HCT116 (cell line): ENCODE data around the gene ATP1A2. TPM values are rescaled to one million over a fixed set of nuclear protein-coding genes. Genes with fewer than 3 reads are reported as not detected.

Source experiments
- ATAC-seq: fragments of 200-7000 bp; cut with Tn5 transposase; 2 replicates; pipeline ENCODE4 v1.9.1; 2020; ENCODE audit warnings: mild to moderate bottlenecking, moderate library complexity
- BruUV-seq: library from RNA; stranded (reverse); fragments of 400-500 nt; replicated peaks from 2 replicates; lab custom pipeline; 2021; lab: Mats Ljungman, UMichigan
- CTCF ChIA-PET: fragments of 300-600 bp; sonication (Branson Sonifier 250); formaldehyde crosslinking; loops from one replicate; lab custom pipeline; 2021; ENCODE audit warnings: antibody characterized with exemption; lab: Charles Lee
- POLR2A ChIA-PET: fragments of 300-600, 350-600 bp; sonication (Branson Sonifier 250); formaldehyde crosslinking; loops from one replicate; lab custom pipeline; 2021; ENCODE audit warnings: antibody characterized with exemption; lab: Charles Lee
- RAD21 ChIA-PET, 2 experiments: fragments of 300-600 bp; sonication (Branson Sonifier 250); formaldehyde crosslinking; loops; one replicate each; lab custom pipeline; 2023; ENCODE audit warnings: low total read pairs in 2 of 2; ENCODE audit not compliant: uncharacterized antibody in 2 of 2, unreplicated experiment in 2 of 2, low non-redundant PET in 1 of 2; lab: Charles Lee
- DNase-seq: peaks from one replicate; pipeline ENCODE4 v3.0.0-alpha.2; 2010; ENCODE audit warnings: low read depth, low spot score
- H2AFZ ChIP-seq: fragments of 200-600 bp; shearing (Covaris generic), sonication (generic); 2 replicates; pipeline ENCODE4 v1.6.1; 2017; ENCODE audit warnings: low read depth, mixed run types, mixed read lengths, antibody characterized with exemption, low read length; ENCODE audit not compliant: poor library complexity, severe bottlenecking
- H3K27ac ChIP-seq: 2 replicates; pipeline ENCODE4 v1.5.1; 2012; ENCODE audit warnings: low read depth, low read length
- H3K27me3 ChIP-seq: fragments of 200-600 bp; sonication (generic); 2 replicates; pipeline ENCODE4 v1.6.1; 2016; ENCODE audit warnings: mixed run types, low read length, mixed read lengths; ENCODE audit not compliant: insufficient read depth
- H3K36me3 ChIP-seq, 2 experiments: fragments of 200-500 bp in 1 of 2; fragments of 200-600 bp in 1 of 2; sonication (Bioruptor generic) in 1 of 2; sonication (generic) in 1 of 2; 2 replicates each; pipeline versions ENCODE4 v1.5.1 to v1.6.1; 2014 to 2016; ENCODE audit warnings: low read length in 2 of 2, inconsistent platforms in 1 of 2, mixed read lengths in 1 of 2, mixed run types in 1 of 2; ENCODE audit not compliant: insufficient read depth in 2 of 2, control insufficient read depth in 1 of 2
- H3K4me1 ChIP-seq, 2 experiments: fragments of 200-600 bp in 1 of 2; sonication (generic) in 1 of 2; 2 replicates each; pipeline versions ENCODE4 v1.5.1 to v1.6.1; 2012 to 2017; ENCODE audit warnings: low read length in 2 of 2, inconsistent platforms in 1 of 2, mild to moderate bottlenecking in 1 of 2, mixed read lengths in 1 of 2, mixed run types in 1 of 2, moderate library complexity in 1 of 2; ENCODE audit not compliant: insufficient read depth in 2 of 2, control insufficient read depth in 1 of 2
- H3K4me2 ChIP-seq: fragments of 200-600 bp; sonication (generic); 2 replicates; pipeline ENCODE4 v1.6.1; 2017; ENCODE audit warnings: mixed run types, low read length, mixed read lengths
- H3K4me3 ChIP-seq, 2 experiments: fragments of 200-600 bp in 1 of 2; sonication (generic) in 1 of 2; replicated peaks in 1 of 2; 2 replicates each; pipeline ENCODE4 v1.5.1; 2011 to 2016; ENCODE audit warnings: low read length in 2 of 2, control low read depth in 1 of 2, low read depth in 1 of 2, mild to moderate bottlenecking in 1 of 2, mixed read lengths in 1 of 2, mixed run types in 1 of 2
- H3K79me2 ChIP-seq: fragments of 200-600 bp; sonication (generic); 2 replicates; pipeline ENCODE4 v1.6.1; 2017; ENCODE audit warnings: mild to moderate bottlenecking, mixed run types, low read length, moderate library complexity, mixed read lengths; ENCODE audit not compliant: insufficient read depth
- H3K9ac ChIP-seq: fragments of 200-600 bp; sonication (generic); 2 replicates; pipeline ENCODE4 v1.6.1; 2016; ENCODE audit warnings: low read length, mixed read lengths
- H3K9me2 ChIP-seq: fragments of 200-600 bp; sonication (generic), shearing (Covaris generic); 2 replicates; pipeline ENCODE4 v1.6.1; 2017; ENCODE audit warnings: mixed run types, mild to moderate bottlenecking, moderate library complexity; ENCODE audit not compliant: insufficient read depth
- H3K9me3 ChIP-seq, 2 experiments: fragments of 200-500 bp in 1 of 2; fragments of 200-600 bp in 1 of 2; sonication (Bioruptor generic) in 1 of 2; sonication (generic) in 1 of 2; 2 replicates each; pipeline ENCODE4 v1.6.1; 2014 to 2017; ENCODE audit warnings: low read length in 2 of 2, mixed read lengths in 2 of 2, inconsistent platforms in 1 of 2, low read depth in 1 of 2, mild to moderate bottlenecking in 1 of 2, mixed run types in 1 of 2, moderate library complexity in 1 of 2; ENCODE audit not compliant: control insufficient read depth in 1 of 2, insufficient read depth in 1 of 2
- H4K20me1 ChIP-seq: fragments of 200-600 bp; sonication (generic), shearing (Covaris generic); 2 replicates; pipeline ENCODE4 v1.6.1; 2017; ENCODE audit warnings: mixed run types, mild to moderate bottlenecking, moderate library complexity; ENCODE audit not compliant: insufficient read depth
- ATF3 ChIP-seq: IDR thresholded peaks from 2 replicates; pipeline ENCODE4 v1.6.1; 2012
- CBX3 ChIP-seq: IDR thresholded peaks from 2 replicates; pipeline ENCODE4 v1.6.1; 2012; ENCODE audit warnings: low read depth
- CEBPB ChIP-seq: IDR thresholded peaks from 2 replicates; pipeline ENCODE4 v1.6.1; 2012; ENCODE audit warnings: low read depth
- EGR1 ChIP-seq: IDR thresholded peaks from 2 replicates; pipeline ENCODE4 v1.6.1; 2012; ENCODE audit warnings: low read depth
- ELF1 ChIP-seq: IDR thresholded peaks from 2 replicates; pipeline ENCODE4 v1.6.1; 2012; ENCODE audit warnings: low read depth, borderline replicate concordance
- EZH2 ChIP-seq: fragments of 200-600 bp; sonication (generic); IDR thresholded peaks from 2 replicates; pipeline ENCODE4 v1.6.1; 2017; ENCODE audit warnings: antibody characterized with exemption, mixed run types
- EZH2phosphoT487 ChIP-seq: fragments of 200-600 bp; IDR thresholded peaks from 2 replicates; pipeline ENCODE4 v1.6.1; 2018; ENCODE audit warnings: antibody characterized with exemption, borderline replicate concordance
- FOSL1 ChIP-seq: IDR thresholded peaks from 2 replicates; pipeline ENCODE4 v1.6.1; 2012; ENCODE audit warnings: low read depth
- JUND ChIP-seq: IDR thresholded peaks from 2 replicates; pipeline ENCODE4 v1.6.1; 2012
- MAX ChIP-seq: IDR thresholded peaks from 2 replicates; pipeline ENCODE4 v1.6.1; 2012
- POLR2A ChIP-seq: IDR thresholded peaks from 2 replicates; pipeline ENCODE4 v1.7.0; 2011; ENCODE audit warnings: borderline replicate concordance; ENCODE audit not compliant: insufficient read depth, insufficient read length; ENCODE audit errors: extremely low read depth
- POLR2AphosphoS5 ChIP-seq: IDR thresholded peaks from 2 replicates; pipeline ENCODE4 v1.6.1; 2011; ENCODE audit warnings: mild to moderate bottlenecking, low read depth, low read length, moderate library complexity
- RAD21 ChIP-seq: IDR thresholded peaks from 2 replicates; pipeline ENCODE4 v1.6.1; 2012; ENCODE audit warnings: low read depth, mild to moderate bottlenecking
- REST ChIP-seq: IDR thresholded peaks from 2 replicates; pipeline ENCODE4 v1.6.1; 2012; ENCODE audit warnings: low read depth
- SIN3A ChIP-seq: IDR thresholded peaks from 2 replicates; pipeline ENCODE4 v1.6.1; 2012; ENCODE audit warnings: low read depth
- SP1 ChIP-seq: IDR thresholded peaks from 2 replicates; pipeline ENCODE4 v1.6.1; 2012; ENCODE audit warnings: low read depth
- SRF ChIP-seq: IDR thresholded peaks from 2 replicates; pipeline ENCODE4 v1.6.1; 2012; ENCODE audit warnings: low read depth
- TCF7L2 ChIP-seq: IDR thresholded peaks from 2 replicates; pipeline ENCODE4 v1.7.0; 2011; ENCODE audit warnings: borderline replicate concordance, inconsistent platforms; ENCODE audit not compliant: insufficient read depth, insufficient read length; ENCODE audit errors: extremely low read depth
- YY1 ChIP-seq: IDR thresholded peaks from 2 replicates; pipeline ENCODE4 v1.6.1; 2011; ENCODE audit warnings: low read length, low read depth, moderate library complexity, mild to moderate bottlenecking; ENCODE audit not compliant: insufficient replicate concordance; ENCODE audit errors: extremely low read depth
- ZBTB33 ChIP-seq: IDR thresholded peaks from 2 replicates; pipeline ENCODE4 v1.6.1; 2011; ENCODE audit warnings: mild to moderate bottlenecking, low read length, moderate library complexity; ENCODE audit not compliant: insufficient replicate concordance; ENCODE audit errors: extremely low read depth
- ZFX ChIP-seq: fragments of 450-650 bp; IDR thresholded peaks from 2 replicates; pipeline ENCODE4 v1.6.1; 2017
- ZNF274 ChIP-seq: fragments of 200-500 bp; sonication (Bioruptor generic); IDR thresholded peaks from 2 replicates; pipeline ENCODE4 v1.6.1; 2014; ENCODE audit warnings: mild to moderate bottlenecking, low read depth, low read length, inconsistent platforms
- intact Hi-C: fragments of 100-400 bp; cut with micrococcal nuclease; formaldehyde crosslinking; loops from 2 replicates; pipeline ENCODE4 v1.10.0; 2022
- total RNA-seq: library from RNA; stranded (reverse); gene quantifications from one replicate; pipeline ENCODE4 v1.2.1, GENCODE V29; 2021; ENCODE audit not compliant: unreplicated experiment

The ATP1A2 gene
- total RNA-seq, 1 experiment from 2014 or later: not detected

GRCh38 chr1:160083968-160084770, 31.4 kb upstream of the ATP1A2 start:
- H3K27ac ChIP-seq: no peak overlapping the region
- H4K20me1 ChIP-seq: no peaks in the 10 kb centered on the region
- no peak overlapping the region for H3K4me2 ChIP-seq
- CTCF ChIA-PET: interaction anchor here (1.0 to 3.8 kb wide), 5 partner anchors 8 to 168 kb away, joined by 3 to 30 read pairs (median 13); partner anchors contain the start of gene IGSF8
- no peaks in the 10 kb centered on the region for H3K9me3 ChIP-seq
- no peak overlapping the region for H3K9ac ChIP-seq
- no peaks in the 10 kb centered on the region; a peak in 1 of 4 replicates for H3K4me1 ChIP-seq
- no peaks in the 10 kb centered on the region for H3K79me2 ChIP-seq
- no peaks in the 10 kb centered on the region for H3K9me2 ChIP-seq
- POLR2A ChIA-PET: no interaction called here
- RAD21 ChIA-PET: no interaction called here
- H3K4me3 ChIP-seq: no peak overlapping the region
- intact Hi-C loops: no loop called here
- DNase-seq (peak; percentile 48), ATAC-seq (peak; percentile 87)
- H3K27me3 ChIP-seq: peaks cover 26% of the 10 kb centered on the region
- no TSS peak for BruUV-seq
- H2AFZ ChIP-seq: no peak overlapping the region
- H3K36me3 ChIP-seq: no peaks in the 10 kb centered on the region
- TF ChIP-seq EGR1 (no peak), YY1 (no peak), EZH2 (no peak), CBX3 (peak; percentile 65; the same call in 1 of the 2 replicates), REST (no peak), JUND (no peak), CEBPB (no peak), SP1 (no peak), ATF3 (no peak), ELF1 (no peak), SIN3A (no peak), ZFX (no peak), SRF (no peak), POLR2A (no peak), POLR2AphosphoS5 (no peak), MAX (peak; percentile 81), ZBTB33 (no peak), ZNF274 (no peak), RAD21 (peak; percentile 52), FOSL1 (no peak), TCF7L2 (no peak), EZH2phosphoT487 (no peak)
